ENCODE results near the gene DGKD.

Gene DGKD

GRCh38 chr2:233464056-233464455 is 109.8 kb downstream of the DGKD start:
- no peak for DNase-seq

GRCh38 chr2:233464531-233465240 is 110.4 kb downstream of the DGKD start:
- DNase-seq, result no peak

- DNase-seq, result no peak
These were observed 112.8 kb downstream of the DGKD start for GRCh38 chr2:233466991-233467603.

- no peak for DNase-seq
These were observed 113.9 kb downstream of the DGKD start for GRCh38 chr2:233468047-233468740.

GRCh38 chr2:233468741-233469110 is 114.4 kb downstream of the DGKD start:
- DNase-seq, result no peak

- no peak for DNase-seq
These were observed 115.1 kb downstream of the DGKD start for GRCh38 chr2:233469261-233470010.

DNA sequence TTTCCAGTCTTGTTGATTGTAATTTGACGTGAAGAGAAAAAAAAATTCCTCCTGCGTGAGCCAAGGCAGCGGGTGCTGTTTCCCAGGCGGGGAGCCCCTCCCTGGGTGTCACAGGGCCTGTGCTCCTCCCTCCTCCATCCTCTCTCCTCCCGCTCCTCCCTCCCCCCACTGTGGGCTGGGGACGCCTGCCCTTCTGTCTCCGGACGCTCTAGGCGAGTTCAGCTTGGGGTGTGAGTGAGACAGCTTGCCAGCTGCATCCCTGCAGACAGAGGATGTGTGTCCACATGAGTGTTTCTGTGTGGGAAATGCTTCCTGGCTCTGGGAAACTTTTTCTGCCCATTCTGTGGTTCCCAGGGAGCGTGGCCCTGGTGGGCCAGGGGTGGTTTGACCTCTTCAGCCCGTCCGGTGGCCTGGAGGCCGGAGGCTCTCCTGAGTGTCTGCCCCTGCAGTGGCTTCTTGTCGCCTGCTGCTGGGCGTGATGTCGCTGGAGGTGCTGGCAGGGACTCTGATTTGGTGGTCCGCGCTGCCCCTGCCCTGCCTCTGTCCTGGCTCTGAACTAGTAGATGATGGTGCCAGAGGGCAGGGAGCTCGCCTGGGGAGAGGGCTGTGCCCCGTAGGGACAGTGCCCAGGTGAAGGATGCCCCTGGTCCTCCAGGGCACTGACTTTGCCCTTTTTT is 115.9 kb downstream of the DGKD start:
- DNase-seq, result no peak

GRCh38 chr2:233470839-233471238 is 116.5 kb downstream of the DGKD start:
- no peak for DNase-seq

- no peak for DNase-seq
These were observed 117.2 kb downstream of the DGKD start for GRCh38 chr2:233471291-233472035.

GRCh38 chr2:233473386-233473791 is 119.1 kb downstream of the DGKD start:
- no peak for DNase-seq

DNA sequence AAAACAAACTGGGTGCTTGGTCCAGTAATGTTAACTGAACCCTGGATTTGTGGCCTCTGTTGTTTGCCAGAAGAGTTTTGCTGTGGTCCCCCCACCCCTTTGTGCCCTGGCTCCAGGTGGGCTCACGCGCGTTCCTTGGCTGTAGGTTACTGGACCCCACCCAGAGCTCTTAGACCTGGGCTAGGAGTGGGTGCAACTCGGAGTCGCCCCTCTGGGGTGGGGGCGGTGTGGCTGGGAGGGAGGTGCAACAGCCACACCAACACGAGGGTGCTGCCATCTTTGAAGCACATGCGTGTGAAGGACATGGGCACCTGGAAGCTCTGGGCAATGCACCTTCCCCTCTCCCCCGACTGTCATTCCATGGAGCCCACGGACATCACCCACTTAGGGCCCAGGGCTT is 119.6 kb downstream of the DGKD start:
- no peak for DNase-seq

DNA sequence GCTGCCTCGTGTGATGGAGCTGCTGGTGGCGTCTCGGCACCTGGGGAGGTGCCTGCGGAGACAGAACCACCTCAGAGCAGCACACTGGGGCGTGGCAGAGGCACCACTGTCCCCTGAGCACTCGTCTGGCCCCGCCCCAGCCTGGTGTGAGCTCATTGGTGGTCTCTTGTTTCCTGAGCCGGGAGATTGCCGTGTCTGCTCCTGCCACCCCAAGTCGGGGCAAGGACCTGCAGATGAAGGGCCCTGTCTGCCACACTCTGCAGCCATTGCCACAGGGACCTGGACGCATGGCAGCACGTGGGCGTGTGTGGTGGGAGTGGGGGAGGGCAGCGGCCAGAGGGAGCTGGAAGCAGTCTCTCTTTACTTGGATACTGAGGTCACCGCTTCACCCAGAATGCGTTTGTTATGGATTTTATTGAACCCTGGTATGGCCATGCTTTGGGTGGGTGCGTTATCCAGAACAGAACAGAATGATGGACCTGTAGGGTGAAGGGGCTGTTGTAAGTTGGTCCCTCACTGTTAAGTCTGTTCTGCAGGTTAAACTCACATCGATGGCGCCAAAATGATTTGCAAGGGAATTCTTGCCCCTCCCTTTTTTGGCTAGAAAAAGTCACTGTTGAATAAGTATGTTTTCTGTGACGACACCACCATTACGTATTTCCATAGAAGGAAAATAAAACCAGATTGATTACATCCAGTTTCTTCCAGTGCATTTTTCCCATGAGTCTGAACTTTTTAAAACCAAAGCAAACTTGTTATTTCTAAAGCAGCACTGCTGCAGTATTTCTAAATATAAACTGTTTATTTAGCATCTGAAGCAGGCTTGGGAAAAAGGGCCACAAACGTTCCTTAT is 120.2 kb downstream of the DGKD start:
- no peak for DNase-seq

GRCh38 chr2:233476063-233476410 is 121.7 kb downstream of the DGKD start:
- DNase-seq, result no peak

DNA sequence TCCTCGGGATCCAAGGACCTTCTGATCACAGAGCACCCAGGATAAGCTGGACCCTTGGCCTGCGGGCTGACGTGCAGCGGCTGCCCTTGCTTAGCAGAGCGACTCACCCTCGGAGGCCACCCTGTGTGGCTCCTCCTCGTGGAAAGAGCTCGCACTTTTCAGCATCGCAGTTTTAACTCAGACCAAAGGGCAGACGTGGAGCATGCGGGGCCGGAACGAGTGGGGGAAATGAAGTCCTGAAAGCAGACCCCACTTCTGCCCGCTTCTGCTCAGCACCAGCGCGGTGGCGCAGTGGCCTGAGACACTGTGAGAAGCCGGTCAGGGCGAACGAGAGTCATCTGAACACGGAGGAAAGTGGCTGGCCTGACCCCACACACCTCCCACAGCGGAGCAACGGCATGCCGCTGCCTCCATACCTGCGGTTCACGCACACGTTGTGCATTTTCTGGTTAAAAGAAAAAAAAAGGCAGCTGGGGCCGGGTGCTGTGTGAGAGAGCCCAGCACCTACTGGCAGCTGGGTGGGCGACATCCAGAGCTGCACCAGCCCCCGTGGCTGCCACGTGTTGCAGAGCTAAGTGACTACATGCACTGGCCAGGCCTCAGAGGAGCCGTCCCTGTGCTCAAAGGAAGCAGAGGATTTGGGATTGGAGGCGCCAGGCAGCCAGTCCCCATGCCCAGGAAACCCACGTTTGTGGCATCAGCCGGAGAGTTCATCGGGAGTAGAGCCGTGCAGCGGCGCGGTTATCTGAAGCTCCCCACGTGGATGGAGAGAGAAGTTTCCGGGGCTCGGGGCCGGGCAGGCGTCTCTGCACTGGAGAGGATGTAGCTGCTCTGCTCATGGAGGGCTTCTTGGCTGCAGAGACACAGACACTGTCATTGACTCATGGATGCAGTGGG is 122.6 kb downstream of the DGKD start:
- no peak for DNase-seq

DNA sequence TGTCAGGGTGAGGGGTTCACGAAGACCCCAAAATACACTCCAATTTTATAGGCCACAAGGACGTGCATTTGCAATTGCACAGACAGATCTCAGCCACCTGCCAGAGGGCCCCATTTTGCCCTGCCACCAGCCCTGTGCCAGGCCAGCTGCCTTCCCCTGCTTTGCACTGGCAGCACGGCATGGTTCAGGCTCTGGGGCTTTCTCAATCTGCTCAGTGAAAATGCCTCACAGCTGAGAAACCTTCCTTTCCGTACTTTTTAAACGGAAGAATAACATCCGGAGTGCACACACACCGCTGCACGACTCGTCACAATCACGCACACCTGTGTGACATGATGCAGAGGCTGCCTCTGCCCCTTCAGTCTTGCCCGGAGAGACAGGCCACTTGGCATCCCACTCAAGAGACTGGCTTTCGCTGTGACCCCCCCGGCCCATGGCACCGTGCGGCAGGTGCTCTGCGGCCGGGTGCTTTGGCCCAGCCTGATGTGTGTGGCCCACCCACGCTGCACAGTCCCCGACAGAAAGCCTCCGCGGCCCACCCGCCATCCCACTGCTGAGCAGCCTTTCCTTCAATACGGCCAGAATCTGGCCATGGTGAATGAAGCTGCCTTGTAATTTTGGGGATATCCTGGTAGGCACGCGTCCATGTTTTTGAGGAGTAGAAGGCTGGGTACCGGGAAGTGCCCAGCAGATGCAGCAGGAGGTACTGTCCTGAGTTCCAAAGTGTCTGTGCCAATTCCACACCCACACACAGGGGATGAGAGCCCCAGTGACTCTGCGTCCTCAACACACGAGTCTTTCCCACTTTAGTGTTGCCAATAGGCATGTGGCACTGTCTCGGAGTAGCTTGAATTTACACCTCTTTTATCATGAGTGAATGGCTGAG is 123.5 kb downstream of the DGKD start:
- no peak for DNase-seq

GRCh38 chr2:233479616-233480489 is 125.6 kb downstream of the DGKD start:
- no peak for DNase-seq

DNA sequence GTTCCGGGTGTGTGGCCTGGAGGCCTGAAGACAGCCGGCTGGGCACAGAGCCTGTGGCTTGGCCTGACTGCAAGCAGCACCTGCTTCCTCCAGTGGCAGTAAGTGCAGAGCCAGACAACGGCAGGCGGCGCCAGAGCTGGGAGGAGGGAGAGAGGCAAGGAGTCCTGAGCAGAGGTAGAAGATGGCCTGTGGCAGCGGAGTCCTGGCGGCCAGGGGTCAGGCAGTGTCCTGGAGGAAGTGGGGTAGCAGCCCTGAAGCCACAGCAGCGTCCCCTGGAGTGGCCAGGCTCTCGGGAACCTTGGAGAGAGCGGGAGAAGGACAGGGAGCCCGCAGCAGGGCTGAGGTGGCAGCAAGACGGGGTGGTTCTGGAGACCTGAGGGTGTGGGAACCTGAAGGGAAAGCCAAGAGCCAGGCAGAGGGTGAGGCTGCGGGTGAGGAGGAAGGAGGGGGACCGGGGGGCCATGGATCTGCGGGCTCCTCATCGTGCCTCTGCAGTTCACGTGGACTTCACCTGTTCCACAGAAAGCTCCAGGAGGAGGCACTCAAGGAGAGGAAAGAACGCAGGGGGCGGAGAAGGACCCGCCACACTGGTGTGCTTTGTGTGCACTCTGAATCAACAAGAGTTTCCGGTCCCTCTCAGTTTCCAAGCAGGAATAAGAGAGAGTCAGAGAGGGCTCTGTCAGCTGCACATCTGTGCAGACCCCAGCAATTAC is 126.4 kb downstream of the DGKD start:
- DNase-seq, result no peak
